SK-N-SH (cell line): Measurements from ENCODE around the gene KRTAP5-11. TPM values are rescaled to one million over a fixed set of nuclear protein-coding genes. Genes with fewer than 3 reads are reported as not detected.
A peak's percentile ranks its signal among the peaks of the same experiment; 100 is the strongest.
"Not testable (repeated sequence)": the region's sequence is repeated elsewhere in the genome, so short reads cannot be mapped to it uniquely, and the experiment has no call there.

Experiments
- CTCF ChIA-PET: fragments of 300-600, 350-600 bp; formaldehyde crosslinking; extraction: SDS; loops from one replicate; lab custom pipeline; 2021; lab: Yijun Ruan, JAX
- POLR2A ChIA-PET: fragments of 350-600 bp; sonication (Branson Sonifier 250); formaldehyde crosslinking; extraction: SDS; loops from one replicate; lab custom pipeline; 2020; ENCODE audit warnings: antibody characterized with exemption, inconsistent platforms; lab: Yijun Ruan, JAX
- DNase-seq: peaks from one replicate; pipeline ENCODE4 v3.0.0; 2012
- H2AFZ ChIP-seq: fragments of 200-600 bp; sonication (generic); 2 replicates; pipeline ENCODE4 v1.8.1; 2016; ENCODE audit warnings: antibody characterized with exemption, mild to moderate bottlenecking, low read depth
- H3F3A ChIP-seq: fragments of 200-600 bp; sonication (generic); replicated peaks from 2 replicates; pipeline ENCODE3; 2016; ENCODE audit warnings: antibody characterized with exemption, mild to moderate bottlenecking; ENCODE audit not compliant: insufficient read depth
- H3K27ac ChIP-seq, 2 experiments: fragments of 200-500 bp in 1 of 2; fragments of 200-600 bp in 1 of 2; sonication (Bioruptor generic) in 1 of 2; sonication (generic), shearing (Covaris generic) in 1 of 2; 2 replicates each; pipeline versions ENCODE4 v1.5.1 to v1.6.1; 2014 to 2016; ENCODE audit warnings: low read depth in 2 of 2, inconsistent platforms in 1 of 2, low read length in 1 of 2, mild to moderate bottlenecking in 1 of 2, mixed read lengths in 1 of 2
- H3K27me3 ChIP-seq: fragments of 200-600 bp; sonication (generic), shearing (Covaris generic); 2 replicates; pipeline ENCODE4 v1.6.1; 2016; ENCODE audit warnings: mixed run types; ENCODE audit not compliant: insufficient read depth
- H3K36me3 ChIP-seq, 2 experiments: fragments of 200-500 bp in 1 of 2; fragments of 200-600 bp in 1 of 2; sonication (Bioruptor generic) in 1 of 2; sonication (generic) in 1 of 2; replicated peaks in 1 of 2; 2 replicates each; pipeline versions ENCODE3 to v1.5.1; 2014 to 2016; ENCODE audit warnings: low read length in 1 of 2, mild to moderate bottlenecking in 1 of 2; ENCODE audit not compliant: insufficient read depth in 2 of 2, control insufficient read depth in 1 of 2
- H3K4me1 ChIP-seq, 2 experiments: fragments of 200-500 bp in 1 of 2; fragments of 200-600 bp in 1 of 2; sonication (Bioruptor generic) in 1 of 2; sonication (generic), shearing (Covaris generic) in 1 of 2; 2 replicates each; pipeline versions ENCODE4 v1.5.1 to v1.6.1; 2014 to 2016; ENCODE audit warnings: low read depth in 1 of 2, low read length in 1 of 2, mixed run types in 1 of 2; ENCODE audit not compliant: insufficient read depth in 2 of 2, control insufficient read depth in 1 of 2
- H3K4me2 ChIP-seq: fragments of 200-600 bp; sonication (generic), shearing (Covaris generic); 2 replicates; pipeline ENCODE4 v1.6.1; 2017; ENCODE audit warnings: mixed run types
- H3K4me3 ChIP-seq, 2 experiments: fragments of 200-500 bp in 1 of 2; fragments of 200-600 bp in 1 of 2; sonication (Bioruptor generic) in 1 of 2; sonication (generic), shearing (Covaris generic) in 1 of 2; 2 replicates each; pipeline versions ENCODE4 v1.5.1 to v1.8.1; 2014 to 2016; ENCODE audit warnings: low read depth in 2 of 2, inconsistent platforms in 1 of 2, low read length in 1 of 2, mild to moderate bottlenecking in 1 of 2, mixed read lengths in 1 of 2, moderate library complexity in 1 of 2
- H3K79me2 ChIP-seq: fragments of 200-600 bp; sonication (generic); 2 replicates; pipeline ENCODE4 v1.8.1; 2017; ENCODE audit warnings: mild to moderate bottlenecking; ENCODE audit not compliant: insufficient read depth
- H3K9ac ChIP-seq: fragments of 200-600 bp; sonication (generic); 2 replicates; pipeline ENCODE4 v1.6.1; 2017; ENCODE audit warnings: mixed run types
- H3K9me2 ChIP-seq: fragments of 200-600 bp; sonication (generic); 2 replicates; pipeline ENCODE4 v1.6.1; 2017; ENCODE audit warnings: mixed run types
- H3K9me3 ChIP-seq: fragments of 200-600 bp; sonication (generic); 2 replicates; pipeline ENCODE4 v1.6.1; 2017; ENCODE audit warnings: mixed run types, mild to moderate bottlenecking, moderate library complexity
- H4K20me1 ChIP-seq: fragments of 200-600 bp; sonication (generic); 2 replicates; pipeline ENCODE4 v1.6.1; 2017; ENCODE audit warnings: mild to moderate bottlenecking, mixed run types; ENCODE audit not compliant: insufficient read depth
- CTCF ChIP-seq: fragments of 200-600 bp; sonication (generic); IDR thresholded peaks from 2 replicates; pipeline ENCODE4 v1.6.1; 2017; ENCODE audit warnings: antibody characterized with exemption, mild to moderate bottlenecking, moderate library complexity
- EP300 ChIP-seq, 2 experiments: IDR thresholded peaks; 2 replicates each; pipeline versions ENCODE4 v1.4.0 to v1.6.1; 2012; ENCODE audit warnings: borderline replicate concordance in 1 of 2, low read depth in 1 of 2, low read length in 1 of 2
- FOXJ3 ChIP-seq: sonication (generic); formaldehyde crosslinking; IDR thresholded peaks from 2 replicates; pipeline ENCODE4 v1.5.1; 2020; ENCODE audit warnings: mild to moderate bottlenecking, missing genetic modification reagents
- IRF3 ChIP-seq: fragments of 150-350 bp; IDR thresholded peaks from 2 replicates; pipeline ENCODE4 v1.6.1; 2016; ENCODE audit warnings: mild to moderate bottlenecking, low read depth, low read length
- JUND ChIP-seq: IDR thresholded peaks from 2 replicates; pipeline ENCODE4 v1.4.0; 2012
- NRF1 ChIP-seq: IDR thresholded peaks from 2 replicates; pipeline ENCODE4 v1.6.1; 2012; ENCODE audit warnings: low read depth, mild to moderate bottlenecking, low read length
- RCOR1 ChIP-seq: fragments of 150-350 bp; IDR thresholded peaks from 2 replicates; pipeline ENCODE4 v1.6.1; 2017; ENCODE audit warnings: antibody characterized with exemption, low read length
- SIN3A ChIP-seq: IDR thresholded peaks from 2 replicates; pipeline ENCODE4 v1.6.1; 2012; ENCODE audit warnings: low read depth, mild to moderate bottlenecking, low read length, moderate library complexity, borderline replicate concordance
- SMC3 ChIP-seq: IDR thresholded peaks from 2 replicates; pipeline ENCODE4 v1.6.1; 2012; ENCODE audit warnings: low read depth, low read length, improper control_type of control experiment
- TAF1 ChIP-seq: IDR thresholded peaks from 2 replicates; pipeline ENCODE4 v1.6.1; 2012; ENCODE audit warnings: low read depth, mild to moderate bottlenecking, low read length, moderate library complexity, borderline replicate concordance
- TEAD4 ChIP-seq: IDR thresholded peaks from 2 replicates; pipeline ENCODE4 v1.4.0; 2012; ENCODE audit warnings: mild to moderate bottlenecking, borderline replicate concordance; ENCODE audit not compliant: insufficient read depth
- ZBTB33 ChIP-seq: IDR thresholded peaks from 2 replicates; pipeline ENCODE4 v1.4.0; 2012; ENCODE audit warnings: low read depth, borderline replicate concordance
- WGBS: methylation state at CpG from one replicate; pipeline ENCODE4 v1.1.6; 2017; ENCODE audit warnings: low lambda C conversion rate; 5-methylcytosine and 5-hydroxymethylcytosine counted together
- polyA plus RNA-seq, 3 experiments: library from polyadenylated mRNA; depleted of rRNA; stranded (reverse); fragments of >200 nt; gene quantifications; 2 replicates each; pipeline ENCODE4 v1.2.3, GENCODE V29; 2012

KRTAP5-11 gene
- polyA plus RNA-seq (2012; rRNA removed): not detected in 2 replicates
- polyA plus RNA-seq (2012; cell fraction: cytosol; rRNA removed): not detected in 2 replicates
- polyA plus RNA-seq (2012; cell fraction: nucleus; rRNA removed): not detected in 2 replicates

- Histone ChIP-seq H3K27me3 (no peaks in the 10 kb centered on the region), H3K9me2 (no peaks in the 10 kb centered on the region), H3K9me3 (no peaks in the 10 kb centered on the region), H3K9ac (no peak within 1 kb of the TSS), H3F3A (no peaks in the 10 kb centered on the region), H4K20me1 (no peaks in the 10 kb centered on the region), H3K4me3 (no peak within 1 kb of the TSS), H3K4me2 (no peak within 1 kb of the TSS), H2AFZ (no peak within 1 kb of the TSS), H3K79me2 (no peaks in the 10 kb centered on the region), H3K36me3 (no peaks in the 10 kb centered on the region), H3K27ac (no peak within 1 kb of the TSS), H3K4me1 (peaks cover 0 to 5% of the 10 kb centered on the region in 2 experiments; a peak in 1 of 4 replicates)
- DNase-seq: no peak
- ChIA-PET CTCF (interaction anchor here (1.5 kb wide), 1 partner anchor 9 kb away, joined by 7 read pairs; no protein-coding TSS in a partner anchor), POLR2A (no interaction called here)
- TF ChIP-seq EP300 (IDR thresholded peaks at IDR 0.05; ENCODE audit: borderline replicate concordance in 1 of 2, low read depth in 1 of 2, low read length in 1 of 2) (no peak), TAF1 (no peak), IRF3 (no peak), ZBTB33 (no peak), JUND (no peak), SMC3 (no peak), SIN3A (no peak), TEAD4 (no peak), RCOR1 (no peak), NRF1 (no peak), FOXJ3 (CRISPR knock-in tag) (no peak), CTCF (no peak)
- WGBS: 33% methylated on average over 2 of the region's 3 CpGs
Measured at GRCh38 chr11:71582309-71582895, at the start of gene KRTAP5-11. KRTAP5-11 (minus strand) TSS chr11:71582875; CDS start chr11:71582837, 38 bp downstream.

GRCh38 chr11:71631551-71631950 is 48.9 kb upstream of the KRTAP5-11 start:
- POLR2A ChIA-PET: interaction anchor here (1.1 kb wide), 1 partner anchor 22 kb away, joined by 3 read pairs; no protein-coding TSS in a partner anchor
- H3K4me3 ChIP-seq, H3F3A ChIP-seq, H3K27ac ChIP-seq, H4K20me1 ChIP-seq, CTCF ChIA-PET, H2AFZ ChIP-seq, H3K79me2 ChIP-seq, H3K36me3 ChIP-seq, H3K9me3 ChIP-seq, H3K9ac ChIP-seq, H3K4me2 ChIP-seq, H3K27me3 ChIP-seq, H3K4me1 ChIP-seq, H3K9me2 ChIP-seq: not testable (repeated sequence)
- WGBS: 19% methylated on average over 9 of the region's 18 CpGs
- DNase-seq: peak; percentile 36

- H3K27ac ChIP-seq, H3K4me2 ChIP-seq, H2AFZ ChIP-seq, H3K27me3 ChIP-seq, H3K79me2 ChIP-seq, H3K9ac ChIP-seq, H3F3A ChIP-seq, POLR2A ChIA-PET, H4K20me1 ChIP-seq, H3K9me2 ChIP-seq, CTCF ChIA-PET, H3K4me1 ChIP-seq, DNase-seq, H3K36me3 ChIP-seq, H3K9me3 ChIP-seq, H3K4me3 ChIP-seq: not testable (repeated sequence)
- 17% methylated on average over 1 of the region's 1 CpG for WGBS
Measured at GRCh38 chr11:71630071-71630470, 47.4 kb upstream of the KRTAP5-11 start.
